ENCODE results near the gene EEF1G.

DNA sequence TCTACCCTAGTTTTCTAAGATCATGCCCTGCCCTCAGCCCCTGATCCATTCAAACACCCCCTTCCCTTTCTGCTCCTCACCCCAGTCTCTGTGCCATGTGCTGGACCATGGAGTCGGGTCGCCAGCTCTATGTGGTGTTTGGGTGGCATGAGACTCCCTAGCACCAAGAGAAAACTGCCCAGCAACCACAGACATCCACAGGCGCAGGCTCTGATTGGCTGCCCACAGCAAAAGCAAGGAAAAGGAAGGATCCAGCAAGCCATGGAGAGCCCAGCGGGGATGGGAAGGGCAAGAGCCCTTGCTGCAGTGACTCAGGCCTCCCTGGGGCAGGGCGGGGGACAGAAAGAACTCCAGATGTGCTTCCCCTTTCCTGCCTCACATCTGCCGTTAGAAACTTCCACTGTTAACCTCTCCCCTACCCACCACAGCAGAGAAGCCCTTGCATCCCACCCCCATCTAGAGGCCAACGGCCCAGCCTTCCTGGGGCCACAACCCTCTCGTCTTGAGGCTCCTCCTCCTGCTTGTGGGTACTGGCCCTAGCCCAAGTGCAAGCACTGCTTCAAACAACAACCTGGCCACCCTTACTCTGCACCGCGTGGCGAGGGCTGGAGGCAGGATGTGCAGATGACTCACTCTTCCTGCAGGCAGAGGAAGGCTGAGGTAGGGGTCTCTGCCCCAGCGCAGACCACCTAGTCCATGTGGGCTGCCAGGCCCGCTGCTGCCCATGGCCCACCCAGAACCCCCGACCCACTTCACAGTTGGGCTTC is 17.4 kb downstream of the EEF1G start:
- TF ChIP-seq POLR2A (IDR thresholded peaks at IDR 0.05), result peak; percentile 31
- TF ChIP-seq, protein P1, sequence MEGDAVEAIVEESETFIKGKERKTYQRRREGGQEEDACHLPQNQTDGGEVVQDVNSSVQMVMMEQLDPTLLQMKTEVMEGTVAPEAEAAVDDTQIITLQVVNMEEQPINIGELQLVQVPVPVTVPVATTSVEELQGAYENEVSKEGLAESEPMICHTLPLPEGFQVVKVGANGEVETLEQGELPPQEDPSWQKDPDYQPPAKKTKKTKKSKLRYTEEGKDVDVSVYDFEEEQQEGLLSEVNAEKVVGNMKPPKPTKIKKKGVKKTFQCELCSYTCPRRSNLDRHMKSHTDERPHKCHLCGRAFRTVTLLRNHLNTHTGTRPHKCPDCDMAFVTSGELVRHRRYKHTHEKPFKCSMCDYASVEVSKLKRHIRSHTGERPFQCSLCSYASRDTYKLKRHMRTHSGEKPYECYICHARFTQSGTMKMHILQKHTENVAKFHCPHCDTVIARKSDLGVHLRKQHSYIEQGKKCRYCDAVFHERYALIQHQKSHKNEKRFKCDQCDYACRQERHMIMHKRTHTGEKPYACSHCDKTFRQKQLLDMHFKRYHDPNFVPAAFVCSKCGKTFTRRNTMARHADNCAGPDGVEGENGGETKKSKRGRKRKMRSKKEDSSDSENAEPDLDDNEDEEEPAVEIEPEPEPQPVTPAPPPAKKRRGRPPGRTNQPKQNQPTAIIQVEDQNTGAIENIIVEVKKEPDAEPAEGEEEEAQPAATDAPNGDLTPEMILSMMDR (IDR thresholded peaks at IDR 0.05), result no peak
- peak; percentile 61 to 77 (median 75) for TF ChIP-seq POLR2AphosphoS5 (IDR thresholded peaks at IDR 0.05)
- TF ChIP-seq EP300 (IDR thresholded peaks at IDR 0.05; ENCODE audit: low read depth), result no peak

Measured in transverse colon (tissue), 4 donors.